Measurements from ENCODE around the gene CDK5R2.

DNA sequence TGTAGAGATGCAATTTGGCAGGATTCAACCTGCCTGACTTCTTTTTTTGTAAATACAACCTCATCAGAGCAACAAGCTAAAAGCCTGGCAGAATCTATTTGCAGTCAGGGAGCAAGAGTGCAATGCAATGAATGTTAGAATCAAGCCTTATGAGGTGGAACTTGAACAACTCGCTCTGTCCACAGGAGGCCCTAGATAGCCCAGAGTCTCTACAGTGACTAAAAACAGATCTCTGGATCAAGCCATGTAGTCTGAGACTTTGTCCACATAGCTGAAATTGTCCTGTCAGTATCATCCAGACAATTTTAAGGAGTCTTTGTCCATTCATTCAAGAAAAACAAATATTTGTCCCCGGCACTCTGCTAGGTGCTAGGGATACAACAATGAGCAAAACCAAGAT, 32.0 kb upstream of the CDK5R2 start:
- no peak for TF ChIP-seq CTCF (conservative IDR thresholded peaks at IDR 0.05)
- TF ChIP-seq ZFX (IDR thresholded peaks at IDR 0.05) = no peak

Measured in C4-2B (cell line).